ENCODE results near the gene PIK3CA.
"Not testable (repeated sequence)": the region's sequence is repeated elsewhere in the genome, so short reads cannot be mapped to it uniquely, and the experiment has no call there.

Gene PIK3CA

GRCh38 chr3:179244878-179245277, 96.7 kb downstream of the PIK3CA start:
- H3K4me3 ChIP-seq (replicated peaks in 1 of 2; ENCODE audit: low read depth in 2 of 2, low read length in 2 of 2), result no peak overlapping the region
- no peak for TF ChIP-seq CTCF (IDR thresholded peaks at IDR 0.05; ENCODE audit: low read depth, low read length)
- no peak for DNase-seq (ENCODE audit: low read depth in 2 of 2)

- H3K4me3 ChIP-seq (replicated peaks in 1 of 2; ENCODE audit: low read depth in 2 of 2, low read length in 2 of 2), result no peak overlapping the region
- no peak for TF ChIP-seq CTCF (IDR thresholded peaks at IDR 0.05; ENCODE audit: low read depth, low read length)
- peak; percentile 8 to 36 for DNase-seq (ENCODE audit: low read depth in 2 of 2)
Observed at GRCh38 chr3:179247289-179248015, 99.3 kb downstream of the PIK3CA start.

GRCh38 chr3:179250803-179251476, 102.8 kb downstream of the PIK3CA start, which contains the start of gene KCNMB3:
KCNMB3 (minus strand) TSS chr3:179251114; CDS start chr3:179250990, 124 bp downstream.
- no peak for TF ChIP-seq CTCF (IDR thresholded peaks at IDR 0.05; ENCODE audit: low read depth, low read length)
- no peak within 1 kb of the TSS for H3K4me3 ChIP-seq (replicated peaks in 1 of 2; ENCODE audit: low read depth in 2 of 2, low read length in 2 of 2)

GRCh38 chr3:179256813-179257212, 108.7 kb downstream of the PIK3CA start:
- DNase-seq (ENCODE audit: low read depth in 2 of 2), result no peak
- no peak overlapping the region for H3K4me3 ChIP-seq (replicated peaks in 1 of 2; ENCODE audit: low read depth in 2 of 2, low read length in 2 of 2)
- TF ChIP-seq CTCF (IDR thresholded peaks at IDR 0.05; ENCODE audit: low read depth, low read length), result no peak

More at GRCh38 chr3:179250803-179251476, 102.8 kb downstream of the PIK3CA start, which contains the start of gene KCNMB3:
- DNase-seq (ENCODE audit: low read depth in 2 of 2), result no peak

GRCh38 chr3:179257742-179258141, 109.6 kb downstream of the PIK3CA start:
- DNase-seq (ENCODE audit: low read depth in 2 of 2); H3K4me3 ChIP-seq (replicated peaks in 1 of 2; ENCODE audit: low read depth in 2 of 2, low read length in 2 of 2): not testable (repeated sequence)

- no peak overlapping the region for H3K4me3 ChIP-seq (replicated peaks in 1 of 2; ENCODE audit: low read depth in 2 of 2, low read length in 2 of 2)
- no peak for DNase-seq (ENCODE audit: low read depth in 2 of 2)
- TF ChIP-seq CTCF (IDR thresholded peaks at IDR 0.05; ENCODE audit: low read depth, low read length), result no peak
Observed at GRCh38 chr3:179258820-179259219, 110.7 kb downstream of the PIK3CA start.

- not testable (repeated sequence) for H3K4me3 ChIP-seq (replicated peaks in 1 of 2; ENCODE audit: low read depth in 2 of 2, low read length in 2 of 2); DNase-seq (ENCODE audit: low read depth in 2 of 2)
Observed at GRCh38 chr3:179259959-179260756, 112.0 kb downstream of the PIK3CA start.

Data from cardiac fibroblast (primary cell).